ENCODE measurements around the gene NEK4. TPM values are rescaled to one million over a fixed set of nuclear protein-coding genes. Genes with fewer than 3 reads are reported as not detected.

Gene NEK4
- total RNA-seq, 1 experiment from 2014 or later: 33.8 TPM

DNA sequence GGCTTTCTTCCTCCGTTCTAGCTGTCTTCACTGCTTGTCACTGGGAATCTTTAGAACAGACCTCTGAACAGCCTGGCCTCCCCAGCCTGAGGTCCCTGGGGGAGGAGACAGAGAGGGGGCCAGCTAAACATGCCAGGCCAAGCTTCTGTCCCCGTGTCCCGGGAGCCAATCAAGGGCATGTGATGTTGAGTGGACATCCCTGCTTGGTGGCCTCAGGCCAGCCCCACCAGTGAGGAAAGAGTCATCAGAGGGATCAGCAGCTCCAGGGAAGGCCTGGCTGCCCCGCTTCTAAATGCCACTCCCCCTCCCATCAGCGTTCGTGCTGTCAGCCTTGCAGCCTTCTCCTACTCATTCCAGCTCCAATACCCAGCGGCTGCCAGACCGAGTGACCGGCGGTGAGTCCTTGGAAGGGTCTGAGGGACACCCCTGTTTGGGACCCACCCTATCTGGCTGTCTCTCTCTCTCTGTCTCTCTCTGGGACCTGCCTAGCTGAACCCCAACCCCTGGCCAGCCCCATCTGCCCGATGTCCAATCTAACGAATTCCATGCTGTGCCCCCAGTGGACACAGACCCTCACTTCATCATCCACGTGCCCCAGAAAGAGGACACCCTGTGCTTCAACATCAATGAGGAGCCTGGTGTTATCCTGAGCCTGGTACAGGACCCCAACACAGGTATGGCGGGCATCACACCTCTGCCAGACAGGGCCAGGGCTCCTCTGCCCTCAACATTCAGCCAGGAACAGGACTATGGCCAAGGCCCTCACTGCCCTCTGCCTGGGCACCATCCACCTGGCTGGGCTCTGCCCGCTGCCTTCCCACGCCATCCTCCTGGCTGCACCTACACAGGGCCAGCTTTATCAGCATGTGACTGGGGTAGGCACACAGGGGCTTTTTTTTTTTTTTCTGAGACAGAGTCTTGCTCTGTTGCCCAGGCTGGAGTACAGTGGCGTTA lies 17.2 kb upstream of the NEK4 start:
- CTCF ChIA-PET: no interaction called here
- H3K4me1 Mint-ChIP-seq (ENCODE audit: low read depth, unreplicated experiment): no peaks in the 10 kb centered on the region
- H3K36me3 Mint-ChIP-seq (ENCODE audit: insufficient read depth, unreplicated experiment): no peaks in the 10 kb centered on the region
- no TSS peak for BruUV-seq (replicated peaks)
- H3K27me3 Mint-ChIP-seq (ENCODE audit: unreplicated experiment): peaks cover 78% of the 10 kb centered on the region
- H3K9me3 Mint-ChIP-seq (ENCODE audit: low read depth, unreplicated experiment): no peaks in the 10 kb centered on the region
- no peak for DNase-seq
- H3K4me3 Mint-ChIP-seq (ENCODE audit: low read depth, unreplicated experiment): no peak overlapping the region
- TF ChIP-seq, protein P1, sequence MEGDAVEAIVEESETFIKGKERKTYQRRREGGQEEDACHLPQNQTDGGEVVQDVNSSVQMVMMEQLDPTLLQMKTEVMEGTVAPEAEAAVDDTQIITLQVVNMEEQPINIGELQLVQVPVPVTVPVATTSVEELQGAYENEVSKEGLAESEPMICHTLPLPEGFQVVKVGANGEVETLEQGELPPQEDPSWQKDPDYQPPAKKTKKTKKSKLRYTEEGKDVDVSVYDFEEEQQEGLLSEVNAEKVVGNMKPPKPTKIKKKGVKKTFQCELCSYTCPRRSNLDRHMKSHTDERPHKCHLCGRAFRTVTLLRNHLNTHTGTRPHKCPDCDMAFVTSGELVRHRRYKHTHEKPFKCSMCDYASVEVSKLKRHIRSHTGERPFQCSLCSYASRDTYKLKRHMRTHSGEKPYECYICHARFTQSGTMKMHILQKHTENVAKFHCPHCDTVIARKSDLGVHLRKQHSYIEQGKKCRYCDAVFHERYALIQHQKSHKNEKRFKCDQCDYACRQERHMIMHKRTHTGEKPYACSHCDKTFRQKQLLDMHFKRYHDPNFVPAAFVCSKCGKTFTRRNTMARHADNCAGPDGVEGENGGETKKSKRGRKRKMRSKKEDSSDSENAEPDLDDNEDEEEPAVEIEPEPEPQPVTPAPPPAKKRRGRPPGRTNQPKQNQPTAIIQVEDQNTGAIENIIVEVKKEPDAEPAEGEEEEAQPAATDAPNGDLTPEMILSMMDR (IDR thresholded peaks at IDR 0.05; ENCODE audit: unreplicated experiment): no peak
- intact Hi-C loops (cut with micrococcal nuclease; ENCODE audit: unreplicated experiment): no loop called here
- no peak overlapping the region for H3K27ac Mint-ChIP-seq (ENCODE audit: unreplicated experiment)

DNA sequence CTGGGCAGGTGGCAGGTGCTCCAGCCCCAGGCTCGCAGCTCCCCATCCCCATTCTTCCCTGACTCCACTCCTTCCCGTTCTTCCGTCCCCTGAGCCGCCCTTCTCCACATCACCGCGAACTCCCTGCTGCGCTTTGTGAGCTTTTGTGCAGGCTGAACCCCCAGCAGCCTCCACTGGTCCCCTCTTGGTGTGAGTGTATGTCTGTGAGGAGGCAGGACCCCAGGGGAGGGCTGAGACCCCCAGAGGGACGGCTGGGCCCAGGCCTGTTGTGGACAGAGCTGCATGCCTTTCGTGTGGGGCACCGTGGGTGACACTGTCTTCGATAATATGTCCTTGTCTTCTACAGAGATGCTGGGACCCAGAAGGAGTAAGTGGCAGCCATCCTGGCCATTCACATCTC lies 16.5 kb upstream of the NEK4 start:
- no peaks in the 10 kb centered on the region for H3K36me3 Mint-ChIP-seq (ENCODE audit: insufficient read depth, unreplicated experiment)
- TF ChIP-seq, protein P1 (IDR thresholded peaks at IDR 0.05; ENCODE audit: unreplicated experiment): no peak
- no TSS peak for BruUV-seq (replicated peaks)
- no peak for DNase-seq
- intact Hi-C loops (cut with micrococcal nuclease; ENCODE audit: unreplicated experiment): no loop called here
- no peaks in the 10 kb centered on the region for H3K9me3 Mint-ChIP-seq (ENCODE audit: low read depth, unreplicated experiment)
- H3K4me3 Mint-ChIP-seq (ENCODE audit: low read depth, unreplicated experiment): no peak overlapping the region
- CTCF ChIA-PET: no interaction called here
- no peaks in the 10 kb centered on the region for H3K4me1 Mint-ChIP-seq (ENCODE audit: low read depth, unreplicated experiment)
- peaks cover 82% of the 10 kb centered on the region for H3K27me3 Mint-ChIP-seq (ENCODE audit: unreplicated experiment)
- H3K27ac Mint-ChIP-seq (ENCODE audit: unreplicated experiment): no peak overlapping the region

DNA sequence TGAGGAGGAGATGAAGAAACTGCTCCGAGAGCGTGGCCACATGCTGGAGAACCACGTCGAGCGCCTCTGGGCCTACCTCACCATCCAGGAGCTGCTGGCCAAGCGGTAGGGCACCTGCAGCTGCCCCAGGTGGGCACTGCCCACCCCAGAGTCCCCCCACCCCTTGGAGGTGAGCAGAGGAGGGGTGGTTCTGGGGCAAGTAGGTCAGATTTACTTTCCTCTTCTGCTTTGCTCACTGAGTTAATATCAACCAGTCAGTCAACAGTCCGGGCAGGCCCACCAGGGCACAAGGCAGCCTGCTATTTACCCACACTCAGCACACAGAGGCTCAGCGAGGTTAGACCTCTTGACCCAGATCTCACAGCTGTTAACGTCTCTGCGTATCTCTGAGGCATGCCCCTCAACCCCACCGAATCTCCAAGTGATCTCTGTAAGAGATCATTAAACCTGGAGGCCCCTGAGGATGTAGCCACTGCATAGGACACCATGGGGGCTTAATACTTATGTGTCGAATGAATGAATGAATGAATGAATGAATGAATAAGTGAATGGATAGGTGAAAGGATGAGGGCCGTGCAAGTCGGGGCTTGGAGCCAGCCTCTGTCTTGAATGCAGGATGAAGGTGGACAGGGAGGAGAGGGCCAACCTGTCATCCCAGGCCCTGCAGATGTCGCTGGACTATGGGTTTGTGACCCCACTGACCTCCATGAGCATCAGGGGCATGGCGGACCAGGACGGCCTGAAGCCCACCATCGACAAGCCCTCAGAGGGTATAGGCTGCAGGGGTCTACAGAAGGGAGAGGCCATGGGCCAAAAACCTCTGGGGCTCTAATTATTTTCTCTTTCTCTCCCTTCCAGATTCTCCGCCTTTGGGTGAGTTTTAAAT lies 15.8 kb upstream of the NEK4 start:
- H3K36me3 Mint-ChIP-seq (ENCODE audit: insufficient read depth, unreplicated experiment): no peaks in the 10 kb centered on the region
- intact Hi-C loops (cut with micrococcal nuclease; ENCODE audit: unreplicated experiment): no loop called here
- no TSS peak for BruUV-seq (replicated peaks)
- no peaks in the 10 kb centered on the region for H3K9me3 Mint-ChIP-seq (ENCODE audit: low read depth, unreplicated experiment)
- H3K27ac Mint-ChIP-seq (ENCODE audit: unreplicated experiment): no peak overlapping the region
- DNase-seq: no peak
- CTCF ChIA-PET: no interaction called here
- TF ChIP-seq, protein P1 (IDR thresholded peaks at IDR 0.05; ENCODE audit: unreplicated experiment): no peak
- no peaks in the 10 kb centered on the region for H3K4me1 Mint-ChIP-seq (ENCODE audit: low read depth, unreplicated experiment)
- peaks cover 82% of the 10 kb centered on the region for H3K27me3 Mint-ChIP-seq (ENCODE audit: unreplicated experiment)
- H3K4me3 Mint-ChIP-seq (ENCODE audit: low read depth, unreplicated experiment): no peak overlapping the region

DNA sequence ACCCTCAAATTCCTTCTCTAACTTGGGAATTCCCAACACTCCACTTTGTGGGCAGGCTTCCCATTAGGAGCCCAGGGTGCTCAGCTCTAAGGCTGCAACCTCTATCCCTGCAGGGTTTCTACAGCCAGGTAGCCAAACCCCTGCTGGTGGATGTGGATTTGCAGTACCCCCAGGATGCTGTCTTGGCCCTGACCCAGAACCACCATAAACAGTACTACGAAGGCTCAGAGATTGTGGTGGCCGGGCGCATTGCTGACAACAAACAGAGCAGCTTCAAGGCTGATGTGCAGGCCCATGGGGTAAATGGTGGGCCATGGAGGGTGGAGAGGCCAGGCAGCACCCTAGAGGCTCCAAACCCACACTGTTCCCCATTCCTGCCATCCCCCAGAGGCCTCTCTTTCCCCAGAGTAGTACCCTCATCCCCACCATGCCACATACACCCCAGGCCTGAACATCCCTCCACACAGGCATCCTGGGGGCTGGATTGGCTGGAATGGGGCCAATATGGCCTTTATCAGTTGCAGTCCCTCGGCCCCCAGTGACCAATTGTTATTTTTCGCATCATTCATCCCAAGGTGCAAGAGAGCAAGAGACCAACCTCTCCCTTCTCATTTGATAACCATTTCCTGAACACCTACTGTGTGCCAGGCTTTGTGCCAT lies 14.3 kb upstream of the NEK4 start:
- Mint-ChIP-seq H3K4me3 (ENCODE audit: low read depth, unreplicated experiment) (no peak overlapping the region), H3K9me3 (ENCODE audit: low read depth, unreplicated experiment) (no peaks in the 10 kb centered on the region), H3K27ac (ENCODE audit: unreplicated experiment) (no peak overlapping the region), H3K27me3 (ENCODE audit: unreplicated experiment) (peaks cover 78% of the 10 kb centered on the region), H3K36me3 (ENCODE audit: insufficient read depth, unreplicated experiment) (no peaks in the 10 kb centered on the region), H3K4me1 (ENCODE audit: low read depth, unreplicated experiment) (no peaks in the 10 kb centered on the region)
- TF ChIP-seq, protein P1 (IDR thresholded peaks at IDR 0.05; ENCODE audit: unreplicated experiment): no peak
- BruUV-seq (replicated peaks): no TSS peak
- intact Hi-C loops (cut with micrococcal nuclease; ENCODE audit: unreplicated experiment): no loop called here
- CTCF ChIA-PET: no interaction called here
- no peak for DNase-seq

Data from Calu3 (cell line).